NCI-H2081 treated with DMSO at 0.1 percent for 48 hours (cell line): ENCODE data around the gene CARMIL1.

Experiments used
- DNase-seq: peaks from one replicate; lab custom pipeline; 2025; lab: John Stamatoyannopoulos, UW

Gene CARMIL1

DNA sequence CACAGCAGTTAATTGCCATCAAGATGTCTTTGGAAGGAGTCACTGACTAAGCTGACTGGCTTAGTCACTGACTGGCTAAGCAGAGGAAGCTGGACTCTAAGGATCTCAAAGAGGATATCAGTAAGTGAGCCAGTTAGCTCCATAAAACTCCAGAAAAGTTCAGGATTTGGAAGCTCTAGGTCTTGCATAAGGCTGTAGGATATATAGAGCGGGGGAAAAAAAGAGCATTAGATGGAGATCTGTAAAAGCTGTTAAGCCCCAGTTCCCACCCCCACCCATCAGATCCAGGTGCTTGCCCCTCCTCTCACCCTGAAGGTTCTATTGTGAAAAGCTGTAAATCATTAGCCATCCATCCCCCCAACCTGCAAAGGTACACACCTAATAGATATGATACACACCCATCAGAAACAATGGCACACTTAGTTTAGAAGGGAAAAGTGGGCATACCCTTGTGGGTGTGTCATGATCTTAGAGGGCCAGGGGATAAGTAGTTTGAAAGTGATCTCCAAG lies 32.2 kb downstream of the CARMIL1 start:
- DNase-seq = no peak

GRCh38 chr6:25312034-25312620 lies 33.0 kb downstream of the CARMIL1 start:
- DNase-seq = no peak

DNA sequence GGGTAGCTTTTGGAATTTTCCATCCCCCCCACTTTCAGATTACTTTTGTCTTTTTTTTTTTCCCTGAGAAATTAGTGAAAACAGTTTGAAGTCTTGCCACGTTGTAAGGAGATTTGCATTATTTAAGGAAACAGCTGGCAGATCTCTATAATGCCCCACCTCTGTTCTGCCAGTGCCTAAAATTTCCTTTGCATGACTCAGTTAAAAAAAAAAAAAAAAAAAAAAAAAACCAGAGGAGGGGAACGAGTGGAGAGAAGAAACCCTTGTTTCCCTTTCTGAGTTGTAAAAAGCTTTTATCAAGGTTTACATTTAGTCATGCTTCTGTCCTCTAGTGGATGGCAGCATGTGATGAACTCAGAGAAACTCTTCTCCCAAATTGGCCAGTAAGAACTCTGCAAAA lies 33.5 kb downstream of the CARMIL1 start:
- no peak for DNase-seq

DNA sequence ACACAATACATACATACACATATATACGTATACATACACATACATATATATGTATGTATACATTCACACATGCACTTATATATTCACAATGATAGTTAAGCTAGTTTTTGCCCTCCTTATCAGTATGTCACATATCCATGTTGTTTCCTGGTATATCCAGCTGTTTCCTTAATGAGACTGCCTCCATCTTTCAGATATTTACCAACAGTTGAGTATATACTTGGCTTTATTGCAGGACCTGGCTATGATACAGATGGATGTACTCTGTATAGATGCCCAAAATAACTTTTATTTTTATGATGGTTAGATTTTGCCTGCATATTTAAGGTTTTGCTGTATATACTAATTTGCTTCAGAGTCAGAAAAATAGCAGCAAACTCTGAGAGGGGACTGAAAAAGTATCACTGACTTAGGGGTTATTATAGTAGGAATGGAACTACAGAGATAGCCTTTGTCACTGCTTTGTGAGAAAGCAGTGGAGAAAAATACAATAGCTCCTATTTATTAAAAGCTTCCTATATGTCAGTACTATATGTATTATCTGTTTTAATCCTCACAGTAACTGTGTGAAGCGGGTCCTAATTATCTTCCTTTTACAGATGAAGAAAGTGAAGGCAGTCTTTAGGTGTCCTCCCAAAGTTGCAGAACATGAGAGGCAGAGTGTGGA lies 35.5 kb downstream of the CARMIL1 start:
- DNase-seq = no peak

GRCh38 chr6:25315194-25316177 lies 36.3 kb downstream of the CARMIL1 start:
- no peak for DNase-seq

GRCh38 chr6:25316626-25317025 lies 37.5 kb downstream of the CARMIL1 start:
- DNase-seq = no peak

GRCh38 chr6:25318589-25318988 lies 39.4 kb downstream of the CARMIL1 start:
- DNase-seq = no peak

GRCh38 chr6:25320459-25320858 lies 41.3 kb downstream of the CARMIL1 start:
- no peak for DNase-seq

DNA sequence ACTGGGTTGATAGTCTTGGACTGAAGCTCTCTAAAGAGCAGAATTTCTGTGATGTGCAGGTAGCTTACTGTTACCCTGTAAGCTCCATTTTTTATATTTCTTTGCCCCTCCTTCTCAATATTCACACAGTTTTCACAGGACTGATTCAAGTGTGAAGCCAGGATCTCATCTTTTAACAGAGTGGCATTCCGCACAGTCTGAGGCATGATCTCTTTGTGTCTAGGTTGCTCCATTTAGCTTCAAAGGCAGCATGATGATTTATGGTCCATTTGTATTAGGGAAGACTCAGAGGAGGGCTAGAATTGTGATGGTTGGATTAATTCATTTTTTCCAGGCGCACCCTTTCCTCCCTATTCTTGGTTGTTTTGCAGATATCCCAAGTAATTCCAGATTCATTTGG lies 43.5 kb downstream of the CARMIL1 start:
- no peak for DNase-seq

DNA sequence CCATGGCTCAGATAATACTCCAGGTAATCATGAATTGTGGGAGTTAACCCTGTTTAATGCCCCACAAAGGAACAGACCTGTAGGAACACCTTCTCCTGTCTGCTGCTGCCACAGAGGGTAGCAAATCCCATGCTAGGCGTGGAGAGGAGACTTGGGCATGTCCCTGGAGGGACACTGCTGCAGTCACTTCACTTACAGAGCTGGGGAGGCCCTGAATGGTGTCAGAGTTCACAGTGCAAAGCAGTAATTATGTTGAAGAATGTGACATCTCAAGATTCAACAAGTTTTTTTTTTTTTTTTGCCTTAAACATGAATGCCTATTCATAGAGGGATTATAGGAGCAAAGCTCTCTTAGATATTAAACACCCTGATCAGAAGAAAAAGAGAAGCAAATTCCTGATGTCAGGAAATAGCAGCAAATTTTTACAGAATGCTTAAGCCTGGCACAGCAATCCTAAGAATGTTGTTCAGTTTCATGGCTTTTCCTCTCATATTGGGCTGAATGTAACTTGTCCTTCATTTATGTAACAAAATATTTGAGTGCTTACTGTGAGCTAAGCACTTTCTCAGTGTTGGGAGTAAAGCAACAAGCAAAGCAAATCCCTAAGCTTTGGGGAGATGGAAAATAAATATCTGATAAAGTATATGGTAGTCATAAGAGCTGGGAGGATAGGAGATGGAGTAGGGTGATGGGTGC lies 45.0 kb downstream of the CARMIL1 start:
- DNase-seq = no peak

DNA sequence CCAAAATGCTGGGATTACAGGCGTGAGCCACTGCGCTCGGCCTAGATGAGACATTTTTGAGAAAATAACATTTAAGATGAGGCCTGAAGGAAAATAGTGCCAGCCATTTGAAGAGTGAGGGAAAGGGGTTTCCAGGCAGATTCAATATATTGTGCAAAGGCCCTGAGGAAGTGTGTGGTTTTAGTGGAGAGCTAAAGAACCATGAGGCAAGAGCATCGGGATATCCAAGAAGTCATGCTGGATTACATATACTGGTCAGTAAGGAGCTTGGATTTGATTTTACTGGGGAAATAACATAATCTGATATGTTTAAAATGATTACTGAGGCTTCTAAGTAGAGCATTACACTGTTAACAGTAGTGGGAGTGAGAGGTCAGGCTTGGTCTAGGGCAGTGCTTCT lies 47.0 kb downstream of the CARMIL1 start:
- DNase-seq = no peak

- no peak for DNase-seq
These were observed 47.8 kb downstream of the CARMIL1 start for GRCh38 chr6:25326960-25327359.

- no peak for DNase-seq
These were observed 48.3 kb downstream of the CARMIL1 start for GRCh38 chr6:25327432-25327831.

DNA sequence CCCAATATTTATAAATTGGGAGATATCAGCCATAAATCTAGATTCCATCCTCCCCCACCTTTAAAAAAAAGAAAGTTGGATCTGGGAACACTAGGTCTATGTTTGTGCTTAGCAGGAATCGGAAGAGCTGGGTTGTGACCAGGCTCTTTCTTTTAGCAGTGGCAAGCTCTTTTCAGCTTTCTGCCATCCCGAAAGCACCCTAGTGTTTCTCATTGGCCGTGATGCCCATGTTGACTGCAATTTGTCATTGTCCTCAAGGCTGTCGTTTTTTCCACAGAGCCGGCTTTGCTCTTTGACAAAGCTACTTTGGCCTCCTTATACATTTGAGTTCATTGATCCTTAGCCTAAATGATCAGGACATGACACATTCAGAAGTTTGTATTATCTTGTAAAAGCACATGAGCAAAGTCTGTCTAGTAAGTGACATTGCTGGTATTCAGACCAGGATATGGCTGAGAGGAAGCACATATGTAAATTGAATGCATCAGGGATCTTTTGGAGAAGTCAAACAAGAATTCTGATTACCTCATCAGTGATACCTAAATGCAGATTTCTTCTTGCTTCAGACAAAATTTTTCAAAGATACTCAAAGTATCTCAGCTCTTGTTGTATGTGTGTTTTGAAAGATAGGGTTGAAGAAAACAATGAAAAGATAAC lies 50.1 kb downstream of the CARMIL1 start:
- DNase-seq = no peak

DNA sequence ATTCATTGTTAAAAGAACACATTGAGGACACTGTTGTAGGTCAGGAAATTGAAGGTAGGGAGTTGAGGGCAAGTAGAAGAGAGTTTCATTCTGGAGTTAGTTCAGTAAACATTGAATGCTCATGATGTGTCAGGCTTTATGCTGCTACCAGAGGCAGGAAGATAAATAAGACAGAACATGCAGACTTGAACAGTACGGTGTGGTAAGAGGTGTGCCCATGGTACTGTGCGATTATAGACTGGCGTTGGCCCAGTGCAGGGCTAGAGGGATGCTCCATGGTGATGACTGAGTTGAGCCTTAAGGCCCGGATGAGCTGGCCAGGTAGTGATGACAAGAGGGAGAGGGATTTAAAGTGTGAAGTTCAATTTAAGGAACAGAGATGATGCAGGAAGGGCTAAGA lies 50.8 kb downstream of the CARMIL1 start:
- DNase-seq = no peak

- no peak for DNase-seq
These were observed 51.9 kb downstream of the CARMIL1 start for GRCh38 chr6:25330796-25331685.

DNA sequence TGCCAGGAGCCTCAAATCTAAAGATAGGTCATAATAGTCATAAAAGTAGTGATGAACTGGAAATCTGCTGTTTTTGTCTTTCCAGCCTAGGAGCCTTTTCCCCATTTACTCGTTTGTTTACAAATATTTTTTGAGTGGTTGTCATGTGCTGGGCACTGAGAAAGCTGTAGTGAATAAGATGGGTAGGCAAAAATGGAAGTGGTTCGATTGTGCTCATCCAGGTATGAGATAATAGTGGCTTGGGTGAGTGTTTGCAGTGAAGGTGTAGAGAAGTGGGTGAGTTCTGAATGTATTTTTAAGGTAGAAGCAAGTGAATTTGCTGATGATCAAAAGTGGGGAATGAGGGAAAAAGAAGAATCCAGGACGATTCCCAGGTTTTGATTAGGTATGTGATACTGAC lies 53.0 kb downstream of the CARMIL1 start:
- DNase-seq = no peak

DNA sequence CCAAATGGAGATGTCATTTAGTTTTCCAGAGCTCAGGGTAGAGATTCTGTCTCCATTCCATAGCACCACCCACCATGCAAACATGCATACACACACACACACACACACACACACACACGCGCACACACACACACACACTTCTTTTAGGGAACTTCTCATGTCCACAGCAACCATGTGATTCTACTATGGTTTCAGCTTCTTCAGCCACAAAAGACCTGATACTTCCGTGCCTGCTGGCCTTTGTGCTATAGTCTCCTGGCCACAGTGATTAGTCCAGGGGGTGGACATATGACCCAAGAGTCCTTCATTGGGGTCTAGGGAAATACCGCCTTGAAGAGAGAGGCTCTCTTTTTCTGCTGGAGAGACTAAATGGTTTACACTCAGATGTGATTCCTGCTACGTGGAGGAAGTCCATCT lies 53.5 kb downstream of the CARMIL1 start:
- DNase-seq = no peak

- DNase-seq = no peak
These were observed 54.3 kb downstream of the CARMIL1 start for GRCh38 chr6:25333471-25333870.

- DNase-seq = no peak
These were observed 55.6 kb downstream of the CARMIL1 start for GRCh38 chr6:25334793-25335192.

GRCh38 chr6:25336996-25337395 lies 57.8 kb downstream of the CARMIL1 start:
- no peak for DNase-seq
